H9 (cell line): Measurements from ENCODE around the gene ZNF831. TPM values are rescaled to one million over a fixed set of nuclear protein-coding genes. Genes with fewer than 3 reads are reported as not detected.

Experiments
- DNase-seq: peaks from one replicate; pipeline ENCODE4 v3.0.0-alpha.2; 2017
- H2AFZ ChIP-seq: one replicate; pipeline ENCODE4 v1.6.1; 2013; ENCODE audit warnings: mild to moderate bottlenecking, low read length, control low read depth, moderate library complexity
- H2AK5ac ChIP-seq: 2 replicates; pipeline ENCODE4 v1.6.1; 2013; ENCODE audit warnings: low read length, control low read depth, mixed read lengths; ENCODE audit not compliant: insufficient read length
- H2BK120ac ChIP-seq: one replicate; pipeline ENCODE4 v1.6.1; 2013; ENCODE audit warnings: low read depth, mild to moderate bottlenecking, low read length, control low read depth, inconsistent platforms; ENCODE audit not compliant: poor library complexity, severe bottlenecking
- H2BK12ac ChIP-seq: 2 replicates; pipeline ENCODE4 v1.6.1; 2013; ENCODE audit warnings: low read length, control low read depth, mixed read lengths, low read depth; ENCODE audit not compliant: insufficient read length
- H2BK15ac ChIP-seq: 2 replicates; pipeline ENCODE4 v1.6.1; 2013; ENCODE audit warnings: low read depth, low read length, control low read depth
- H2BK20ac ChIP-seq: one replicate; pipeline ENCODE4 v1.6.1; 2013; ENCODE audit warnings: low read depth, mild to moderate bottlenecking, low read length, control low read depth, inconsistent platforms; ENCODE audit not compliant: poor library complexity, severe bottlenecking
- H2BK5ac ChIP-seq: 2 replicates; pipeline ENCODE4 v1.6.1; 2013; ENCODE audit warnings: low read length, control low read depth, mixed read lengths; ENCODE audit not compliant: insufficient read length
- H3K14ac ChIP-seq: 2 replicates; pipeline ENCODE4 v1.6.1; 2013; ENCODE audit warnings: low read length, control low read depth; ENCODE audit not compliant: insufficient read depth
- H3K18ac ChIP-seq: 2 replicates; pipeline ENCODE4 v1.6.1; 2013; ENCODE audit warnings: low read depth, mild to moderate bottlenecking, mixed read lengths, low read length, control low read depth; ENCODE audit not compliant: insufficient read length
- H3K23ac ChIP-seq: 2 replicates; pipeline ENCODE4 v1.6.1; 2013; ENCODE audit warnings: low read length, control low read depth, mixed read lengths, low read depth; ENCODE audit not compliant: insufficient read length
- H3K23me2 ChIP-seq: 2 replicates; pipeline ENCODE4 v1.6.1; 2013; ENCODE audit warnings: low read depth, mild to moderate bottlenecking, mixed read lengths, low read length, control low read depth; ENCODE audit not compliant: insufficient read length, poor library complexity, severe bottlenecking
- H3K27ac ChIP-seq: 2 replicates; pipeline ENCODE4 v1.5.1; 2013; ENCODE audit warnings: low read length, control low read depth, mixed read lengths, low read depth; ENCODE audit not compliant: insufficient read length
- H3K27me3 ChIP-seq: 2 replicates; pipeline ENCODE4 v1.6.1; 2013; ENCODE audit warnings: low read length, control low read depth, inconsistent platforms; ENCODE audit not compliant: insufficient read depth
- H3K4ac ChIP-seq: 2 replicates; pipeline ENCODE4 v1.6.1; 2013; ENCODE audit warnings: low read depth, mild to moderate bottlenecking, control low read depth, inconsistent platforms, low read length, moderate library complexity
- H3K4me1 ChIP-seq: 2 replicates; pipeline ENCODE4 v1.6.1; 2013; ENCODE audit warnings: low read length, control low read depth, inconsistent platforms; ENCODE audit not compliant: insufficient read depth
- H3K4me2 ChIP-seq: 2 replicates; pipeline ENCODE4 v1.6.1; 2013; ENCODE audit warnings: low read length, control low read depth, mixed read lengths; ENCODE audit not compliant: insufficient read length, insufficient read depth
- H3K56ac ChIP-seq: 2 replicates; pipeline ENCODE4 v1.6.1; 2013; ENCODE audit warnings: low read depth, mild to moderate bottlenecking, mixed read lengths, low read length, control low read depth; ENCODE audit not compliant: insufficient read length
- H3K79me1 ChIP-seq: 2 replicates; pipeline ENCODE4 v1.6.1; 2013; ENCODE audit warnings: low read depth, mild to moderate bottlenecking, moderate library complexity, low read length, control low read depth, inconsistent platforms; ENCODE audit not compliant: insufficient read depth, poor library complexity, severe bottlenecking
- H3K79me2 ChIP-seq: 2 replicates; pipeline ENCODE4 v1.6.1; 2013; ENCODE audit warnings: low read length, control low read depth, inconsistent platforms; ENCODE audit not compliant: insufficient read depth
- H3K9ac ChIP-seq: 2 replicates; pipeline ENCODE4 v1.6.1; 2013; ENCODE audit warnings: low read length, control low read depth, mixed read lengths; ENCODE audit not compliant: insufficient read length; ENCODE audit errors: extremely low read depth
- H3K9me3 ChIP-seq: one replicate; pipeline ENCODE4 v1.6.1; 2013; ENCODE audit warnings: low read depth, low read length, inconsistent platforms; ENCODE audit not compliant: control insufficient read depth
- H3T11ph ChIP-seq: one replicate; pipeline ENCODE4 v1.6.1; 2013; ENCODE audit warnings: mild to moderate bottlenecking, low read length, control low read depth, inconsistent platforms
- H4K20me1 ChIP-seq: one replicate; pipeline ENCODE4 v1.6.1; 2013; ENCODE audit not compliant: control insufficient read depth, insufficient read length, insufficient read depth
- H4K5ac ChIP-seq: 2 replicates; pipeline ENCODE4 v1.6.1; 2013; ENCODE audit warnings: low read depth, mild to moderate bottlenecking, mixed read lengths, low read length, control low read depth; ENCODE audit not compliant: insufficient read length
- H4K8ac ChIP-seq: replicated peaks from 2 replicates; pipeline ENCODE4 v1.6.1; 2013; ENCODE audit warnings: low read length, control low read depth, mixed read lengths, low read depth; ENCODE audit not compliant: insufficient read length
- H4K91ac ChIP-seq: 2 replicates; pipeline ENCODE4 v1.6.1; 2013; ENCODE audit warnings: low read depth, mild to moderate bottlenecking, moderate library complexity, mixed read lengths, low read length, control low read depth; ENCODE audit not compliant: insufficient read length
- H3K27ac Mint-ChIP-seq, 3 experiments: 2 replicates in 2 of 3; 3 replicates in 1 of 3; pipeline ENCODE4 v1.8.0; 2020 to 2021; ENCODE audit warnings: mixed read lengths in 3 of 3, mild to moderate bottlenecking in 1 of 3, moderate library complexity in 1 of 3
- H3K27me3 Mint-ChIP-seq: 2 replicates; pipeline ENCODE4 v1.8.0; 2021; ENCODE audit warnings: low read depth, mild to moderate bottlenecking, moderate library complexity, mixed read lengths
- H3K36me3 Mint-ChIP-seq, 3 experiments: 2 replicates in 2 of 3; 3 replicates in 1 of 3; pipeline ENCODE4 v1.8.0; 2020 to 2021; ENCODE audit warnings: low read depth in 3 of 3, mixed read lengths in 3 of 3; ENCODE audit not compliant: insufficient read depth in 1 of 3
- H3K4me1 Mint-ChIP-seq, 2 experiments: 2 replicates each; pipeline ENCODE4 v1.8.0; 2020; ENCODE audit warnings: mixed read lengths in 2 of 2
- H3K4me3 Mint-ChIP-seq, 2 experiments: 2 replicates in 1 of 2; 3 replicates in 1 of 2; pipeline ENCODE4 v1.8.0; 2020 to 2021; ENCODE audit warnings: mild to moderate bottlenecking in 2 of 2, mixed read lengths in 2 of 2, moderate library complexity in 1 of 2
- H3K9me3 Mint-ChIP-seq, 2 experiments: 2 replicates in 1 of 2; 3 replicates in 1 of 2; pipeline ENCODE4 v1.8.0; 2020; ENCODE audit warnings: mild to moderate bottlenecking in 2 of 2, mixed read lengths in 2 of 2, moderate library complexity in 1 of 2
- WGBS: extraction: QIAGEN DNeasy Blood & Tissue Kit; methylation state at CpG from one replicate; pipeline ENCODE4 v1.1.7; 2013; ENCODE audit warnings: missing lambda C conversion rate, low lambda C conversion rate, mixed read lengths; ENCODE audit not compliant: insufficient read length; ENCODE audit errors: extremely low coverage; 5-methylcytosine and 5-hydroxymethylcytosine counted together
- total RNA-seq: library from RNA; stranded (reverse); gene quantifications from 2 replicates; pipeline ENCODE4 v1.2.1, GENCODE V29; 2021
- TF ChIP-seq, protein P1 (sequence below): fragments of 200-600 bp; sonication (generic); conservative IDR thresholded peaks from 3 replicates; pipeline ENCODE4 v1.8.0; 2021; ENCODE audit warnings: antibody characterized with exemption, mild to moderate bottlenecking

ZNF831 gene
- total RNA-seq, 1 experiment from 2014 or later, result not detected

- Histone ChIP-seq H3K9me3 (no peaks in the 10 kb centered on the region), H3K23ac (no peak overlapping the region), H4K5ac (no peak overlapping the region), H2AFZ (no peak overlapping the region), H2BK12ac (no peak overlapping the region), H3K9ac (no peak overlapping the region), H2BK120ac (no peak overlapping the region), H3K14ac (no peak overlapping the region), H4K20me1 (no peaks in the 10 kb centered on the region), H3K27me3 (no peaks in the 10 kb centered on the region), H3K4me2 (no peak overlapping the region), H3K79me1 (no peaks in the 10 kb centered on the region), H3K27ac (no peak overlapping the region), H2BK15ac (no peak overlapping the region), H3K56ac (no peak overlapping the region), H2BK5ac (no peak overlapping the region), H3K4me1 (no peaks in the 10 kb centered on the region), H3K4ac (no peak overlapping the region), H3T11ph (no peak overlapping the region), H2BK20ac (no peak overlapping the region), H3K23me2 (no peaks in the 10 kb centered on the region), H2AK5ac (no peak overlapping the region), H4K8ac (no peak overlapping the region), H3K18ac (no peak overlapping the region), H4K91ac (no peak overlapping the region), H3K79me2 (no peaks in the 10 kb centered on the region)
- H3K4me3 Mint-ChIP-seq, result no peak overlapping the region
- TF ChIP-seq, protein P1, sequence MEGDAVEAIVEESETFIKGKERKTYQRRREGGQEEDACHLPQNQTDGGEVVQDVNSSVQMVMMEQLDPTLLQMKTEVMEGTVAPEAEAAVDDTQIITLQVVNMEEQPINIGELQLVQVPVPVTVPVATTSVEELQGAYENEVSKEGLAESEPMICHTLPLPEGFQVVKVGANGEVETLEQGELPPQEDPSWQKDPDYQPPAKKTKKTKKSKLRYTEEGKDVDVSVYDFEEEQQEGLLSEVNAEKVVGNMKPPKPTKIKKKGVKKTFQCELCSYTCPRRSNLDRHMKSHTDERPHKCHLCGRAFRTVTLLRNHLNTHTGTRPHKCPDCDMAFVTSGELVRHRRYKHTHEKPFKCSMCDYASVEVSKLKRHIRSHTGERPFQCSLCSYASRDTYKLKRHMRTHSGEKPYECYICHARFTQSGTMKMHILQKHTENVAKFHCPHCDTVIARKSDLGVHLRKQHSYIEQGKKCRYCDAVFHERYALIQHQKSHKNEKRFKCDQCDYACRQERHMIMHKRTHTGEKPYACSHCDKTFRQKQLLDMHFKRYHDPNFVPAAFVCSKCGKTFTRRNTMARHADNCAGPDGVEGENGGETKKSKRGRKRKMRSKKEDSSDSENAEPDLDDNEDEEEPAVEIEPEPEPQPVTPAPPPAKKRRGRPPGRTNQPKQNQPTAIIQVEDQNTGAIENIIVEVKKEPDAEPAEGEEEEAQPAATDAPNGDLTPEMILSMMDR, result no peak
- no peaks in the 10 kb centered on the region for H3K36me3 Mint-ChIP-seq
- WGBS, result no CpG with 5 or more reads among the region's 1 CpG
- no peaks in the 10 kb centered on the region for H3K9me3 Mint-ChIP-seq
- H3K4me1 Mint-ChIP-seq, result peaks cover 10% of the 10 kb centered on the region in 2 experiments
- no peak overlapping the region for H3K27ac Mint-ChIP-seq
- no peak for DNase-seq
- peaks cover 9% of the 10 kb centered on the region for H3K27me3 Mint-ChIP-seq
Observed at GRCh38 chr20:59175002-59175401, 11.4 kb downstream of the ZNF831 start.
